CD4-positive, alpha-beta T cell treated with Interferon gamma for 1 hour (primary cell): ENCODE results near the gene LMF2.

ENCODE experiments used
- DNase-seq: peaks from one replicate; pipeline ENCODE4 v3.0.0-alpha.2; 2020

The LMF2 gene

GRCh38 chr22:50502628-50503474, 4.7 kb downstream of the LMF2 start:
- no peak for DNase-seq

GRCh38 chr22:50502096-50502495, 5.4 kb downstream of the LMF2 start:
- no peak for DNase-seq

GRCh38 chr22:50500452-50500851, 7.0 kb downstream of the LMF2 start:
- no peak for DNase-seq

GRCh38 chr22:50498322-50498890, 9.1 kb downstream of the LMF2 start:
- peak; percentile 68 for DNase-seq

GRCh38 chr22:50497093-50497492, 10.4 kb downstream of the LMF2 start:
- DNase-seq, result no peak

GRCh38 chr22:50490531-50491308, 16.8 kb downstream of the LMF2 start:
- DNase-seq, result no peak

- no peak for DNase-seq
Measured at GRCh38 chr22:50489363-50490243, 17.9 kb downstream of the LMF2 start.

GRCh38 chr22:50488886-50489285, 18.6 kb downstream of the LMF2 start:
- DNase-seq, result no peak

- no peak for DNase-seq
Measured at GRCh38 chr22:50488006-50488677, 19.4 kb downstream of the LMF2 start.

- no peak for DNase-seq
Measured at GRCh38 chr22:50487290-50488005, 20.1 kb downstream of the LMF2 start.

GRCh38 chr22:50486561-50487289, 20.8 kb downstream of the LMF2 start, which contains the start of gene MIOX:
Gene MIOX (plus strand): TSS chr22:50486859. CDS start chr22:50486898, 39 bp downstream.
- DNase-seq, result no peak

GRCh38 chr22:50485221-50486131, 22.0 kb downstream of the LMF2 start:
- DNase-seq, result no peak

GRCh38 chr22:50483977-50484853, 23.3 kb downstream of the LMF2 start:
- no peak for DNase-seq

- DNase-seq, result no peak
Measured at GRCh38 chr22:50483556-50483955, 23.9 kb downstream of the LMF2 start.

GRCh38 chr22:50483106-50483505, 24.4 kb downstream of the LMF2 start:
- no peak for DNase-seq

GRCh38 chr22:50482107-50483074, 25.1 kb downstream of the LMF2 start:
- DNase-seq, result no peak

- DNase-seq, result peak; percentile 56
Measured at GRCh38 chr22:50481440-50482106, 25.9 kb downstream of the LMF2 start, which contains the start of gene ADM2. Gene ADM2 (plus strand): TSS chr22:50481543. CDS start chr22:50481848, 305 bp downstream.
